Measurements from ENCODE around the gene CWC15. TPM values are rescaled to one million over a fixed set of nuclear protein-coding genes. Genes with fewer than 3 reads are reported as not detected.

The CWC15 gene
- total and polyA plus RNA-seq, 2 donors (not counting 1 experiment from before 2014, with no cell fraction given): 18.1 to 59.8 TPM

DNA sequence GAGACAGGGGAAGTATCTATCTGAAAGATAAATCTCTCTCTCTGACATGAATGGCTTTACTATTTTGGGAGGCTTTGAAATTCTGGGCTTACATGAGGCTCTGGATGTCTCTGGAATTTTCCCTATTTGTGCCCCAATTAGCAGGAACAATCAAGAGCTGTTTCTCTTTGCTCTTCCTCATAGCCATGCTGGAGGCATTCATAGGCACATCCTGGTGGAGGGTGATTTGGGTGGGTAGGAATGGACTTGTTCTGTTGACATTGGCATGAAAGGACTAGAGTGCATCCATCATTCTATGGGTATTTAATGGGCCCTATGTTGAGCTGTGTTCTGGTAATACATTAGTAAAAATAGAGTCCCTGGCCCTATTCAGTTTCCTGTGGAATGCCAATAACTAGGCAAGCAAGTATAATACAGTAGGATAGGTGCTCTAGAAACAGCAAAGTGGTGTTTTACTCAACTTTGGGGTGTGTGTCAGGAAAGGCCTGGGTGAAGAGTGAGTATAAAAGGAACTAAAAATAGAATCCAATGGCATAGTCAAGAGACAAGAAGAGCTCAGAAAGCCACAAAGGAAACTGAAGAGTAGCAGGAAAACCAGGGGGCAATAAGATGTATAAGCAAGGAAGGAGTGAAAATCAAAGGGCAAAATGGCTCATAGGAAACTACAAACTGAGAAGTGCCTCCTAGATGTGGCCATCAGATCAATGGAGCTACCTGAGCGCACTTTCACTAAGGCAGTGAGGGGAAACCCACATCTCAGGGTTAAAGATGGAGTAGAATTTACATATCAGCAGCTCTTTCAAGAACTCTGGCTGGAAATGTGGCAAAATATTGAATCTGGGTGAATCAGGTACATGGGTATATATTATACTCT, 45.0 kb downstream of the CWC15 start:
- intact Hi-C loops (cut with micrococcal nuclease): no loop called here
- H3K4me2 ChIP-seq (replicated peaks; ENCODE audit: low read depth, low read length, poor library complexity, severe bottlenecking): no peak overlapping the region
- no peaks in the 10 kb centered on the region for H3K79me2 ChIP-seq (ENCODE audit: control insufficient read depth, insufficient read depth, low read length)
- ATAC-seq (ENCODE audit: low read depth): no peak
- H3K36me3 ChIP-seq (replicated peaks in 1 of 2; ENCODE audit: control extremely low read depth in 1 of 2, control insufficient read depth in 1 of 2, extremely low read depth in 1 of 2, insufficient read depth in 2 of 2, low read length in 1 of 2): no peaks in the 10 kb centered on the region
- TF ChIP-seq EZH2 (IDR thresholded peaks at IDR 0.05; ENCODE audit: borderline replicate concordance, insufficient read depth, low read depth, low read length, poor library complexity, severe bottlenecking): no peak
- TF ChIP-seq, protein P1, sequence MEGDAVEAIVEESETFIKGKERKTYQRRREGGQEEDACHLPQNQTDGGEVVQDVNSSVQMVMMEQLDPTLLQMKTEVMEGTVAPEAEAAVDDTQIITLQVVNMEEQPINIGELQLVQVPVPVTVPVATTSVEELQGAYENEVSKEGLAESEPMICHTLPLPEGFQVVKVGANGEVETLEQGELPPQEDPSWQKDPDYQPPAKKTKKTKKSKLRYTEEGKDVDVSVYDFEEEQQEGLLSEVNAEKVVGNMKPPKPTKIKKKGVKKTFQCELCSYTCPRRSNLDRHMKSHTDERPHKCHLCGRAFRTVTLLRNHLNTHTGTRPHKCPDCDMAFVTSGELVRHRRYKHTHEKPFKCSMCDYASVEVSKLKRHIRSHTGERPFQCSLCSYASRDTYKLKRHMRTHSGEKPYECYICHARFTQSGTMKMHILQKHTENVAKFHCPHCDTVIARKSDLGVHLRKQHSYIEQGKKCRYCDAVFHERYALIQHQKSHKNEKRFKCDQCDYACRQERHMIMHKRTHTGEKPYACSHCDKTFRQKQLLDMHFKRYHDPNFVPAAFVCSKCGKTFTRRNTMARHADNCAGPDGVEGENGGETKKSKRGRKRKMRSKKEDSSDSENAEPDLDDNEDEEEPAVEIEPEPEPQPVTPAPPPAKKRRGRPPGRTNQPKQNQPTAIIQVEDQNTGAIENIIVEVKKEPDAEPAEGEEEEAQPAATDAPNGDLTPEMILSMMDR (IDR thresholded peaks at IDR 0.05): no peak
- no peak overlapping the region for H3K4me3 Mint-ChIP-seq
- H3K27ac Mint-ChIP-seq: no peak overlapping the region
- H3K27me3 ChIP-seq (replicated peaks in 1 of 4; ENCODE audit: control extremely low read depth in 1 of 4, control insufficient read depth in 3 of 4, insufficient read depth in 4 of 4, low read length in 3 of 4): peaks cover 0 to 3% (median 1%) of the 10 kb centered on the region in 4 experiments
- H3K27me3 Mint-ChIP-seq: peaks cover 9% of the 10 kb centered on the region
- WGBS (ENCODE audit: insufficient coverage): no CpG with 5 or more reads among the region's 1 CpG
- no peak overlapping the region for H3K4me3 ChIP-seq (ENCODE audit: control extremely low read depth in 1 of 5, extremely low read depth in 1 of 5, insufficient read depth in 1 of 5, low read depth in 2 of 5, low read length in 4 of 5)
- no peaks in the 10 kb centered on the region for H3K9me3 Mint-ChIP-seq (ENCODE audit: insufficient read depth)
- no peaks in the 10 kb centered on the region for H4K20me1 ChIP-seq (ENCODE audit: control insufficient read depth, insufficient read depth, low read length, poor library complexity, severe bottlenecking)
- DNase-seq: no peak
- no peak overlapping the region for H3K27ac ChIP-seq (ENCODE audit: low read length in 2 of 2)
- H3K9ac ChIP-seq (ENCODE audit: low read length): no peak overlapping the region
- peaks cover 4 to 18% of the 10 kb centered on the region in 2 donors for H3K4me1 ChIP-seq (ENCODE audit: control insufficient read depth in 2 of 2, insufficient read depth in 2 of 2, low read length in 2 of 2)
- POLR2A ChIA-PET: no interaction called here
- H3K4me1 Mint-ChIP-seq: peaks cover 21% of the 10 kb centered on the region
- no peak overlapping the region for H2AFZ ChIP-seq (ENCODE audit: insufficient read depth, low read depth, low read length, poor library complexity, severe bottlenecking)
- H3K9me3 ChIP-seq (ENCODE audit: control extremely low read depth in 1 of 3, control insufficient read depth in 2 of 3, insufficient read depth in 1 of 3, low read length in 2 of 3): no peaks in the 10 kb centered on the region
- CTCF ChIA-PET: interaction anchor here (0.7 to 0.8 kb wide), 2 partner anchors 31 to 35 kb away, joined by 3 to 4 read pairs; no protein-coding TSS in a partner anchor

DNA sequence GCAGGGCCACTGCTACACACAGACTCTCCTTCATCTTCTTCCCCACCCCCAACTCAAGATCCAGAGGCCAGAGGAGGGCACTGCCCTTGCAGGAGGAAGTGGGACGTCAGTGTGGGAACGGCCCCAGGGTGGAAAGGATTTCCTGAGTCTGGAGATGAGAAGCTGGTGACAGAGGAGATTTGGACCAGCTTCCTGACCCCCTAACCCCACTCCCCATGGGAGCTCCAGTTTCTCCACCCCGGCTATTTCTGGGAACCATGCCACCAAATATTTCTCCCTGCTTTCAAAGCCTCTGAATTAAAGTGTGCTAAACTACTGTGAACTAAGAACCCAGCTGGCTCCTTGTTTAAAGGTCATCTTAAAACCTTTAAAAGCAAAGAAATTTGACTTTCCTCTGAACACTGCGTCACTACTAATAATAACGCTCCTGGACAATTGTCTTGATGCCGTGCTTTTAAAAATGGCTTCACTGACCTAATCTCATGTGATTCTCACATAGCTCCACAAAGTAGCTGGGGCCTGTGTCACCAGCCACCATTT, 46.6 kb downstream of the CWC15 start:
- DNase-seq: no peak
- Histone ChIP-seq H3K4me2 (replicated peaks; ENCODE audit: low read depth, low read length, poor library complexity, severe bottlenecking) (no peak overlapping the region), H3K27ac (ENCODE audit: low read length in 2 of 2) (no peak overlapping the region), H3K4me3 (ENCODE audit: control extremely low read depth in 1 of 5, extremely low read depth in 1 of 5, insufficient read depth in 1 of 5, low read depth in 2 of 5, low read length in 4 of 5) (no peak overlapping the region), H3K27me3 (replicated peaks in 1 of 4; ENCODE audit: control extremely low read depth in 1 of 4, control insufficient read depth in 3 of 4, insufficient read depth in 4 of 4, low read length in 3 of 4) (peaks cover 0 to 3% (median 1%) of the 10 kb centered on the region in 4 experiments), H4K20me1 (ENCODE audit: control insufficient read depth, insufficient read depth, low read length, poor library complexity, severe bottlenecking) (no peaks in the 10 kb centered on the region), H3K9ac (ENCODE audit: low read length) (no peak overlapping the region), H2AFZ (ENCODE audit: insufficient read depth, low read depth, low read length, poor library complexity, severe bottlenecking) (no peak overlapping the region), H3K4me1 (ENCODE audit: control insufficient read depth in 2 of 2, insufficient read depth in 2 of 2, low read length in 2 of 2) (peaks cover 11 to 29% of the 10 kb centered on the region in 2 donors), H3K79me2 (ENCODE audit: control insufficient read depth, insufficient read depth, low read length) (no peaks in the 10 kb centered on the region), H3K9me3 (ENCODE audit: control extremely low read depth in 1 of 3, control insufficient read depth in 2 of 3, insufficient read depth in 1 of 3, low read length in 2 of 3) (no peaks in the 10 kb centered on the region), H3K36me3 (replicated peaks in 1 of 2; ENCODE audit: control extremely low read depth in 1 of 2, control insufficient read depth in 1 of 2, extremely low read depth in 1 of 2, insufficient read depth in 2 of 2, low read length in 1 of 2) (no peaks in the 10 kb centered on the region)
- 47% methylated on average over 4 of the region's 6 CpGs for whole genome bisulfite sequencing (ENCODE audit: insufficient coverage)
- intact Hi-C loops (cut with micrococcal nuclease): no loop called here
- ChIA-PET CTCF (no interaction called here), POLR2A (no interaction called here)
- ATAC-seq (ENCODE audit: low read depth): no peak
- peaks cover 30% of the 10 kb centered on the region for H3K4me1 Mint-ChIP-seq
- TF ChIP-seq, protein P1 (IDR thresholded peaks at IDR 0.05): no peak
- no peak for TF ChIP-seq EZH2 (IDR thresholded peaks at IDR 0.05; ENCODE audit: borderline replicate concordance, insufficient read depth, low read depth, low read length, poor library complexity, severe bottlenecking)
- H3K27ac Mint-ChIP-seq: no peak overlapping the region
- peaks cover 9% of the 10 kb centered on the region for H3K27me3 Mint-ChIP-seq
- no peak overlapping the region for H3K4me3 Mint-ChIP-seq
- H3K9me3 Mint-ChIP-seq (ENCODE audit: insufficient read depth): no peaks in the 10 kb centered on the region
